Skeletal muscle tissue (tissue), 4 donors: ENCODE data around the gene PAQR5. TPM values are rescaled to one million over a fixed set of nuclear protein-coding genes. Genes with fewer than 3 reads are reported as not detected.

ENCODE experiments used
- H3K27ac ChIP-seq: one replicate; pipeline ENCODE4 v1.7.0; 2013; ENCODE audit warnings: mild to moderate bottlenecking, low read depth, low read length, inconsistent platforms
- H3K27me3 ChIP-seq, 3 donors: one replicate each; pipeline ENCODE4 v1.7.0; 2013; ENCODE audit warnings: low read length in 3 of 3; ENCODE audit not compliant: control insufficient read depth in 3 of 3, insufficient read depth in 3 of 3
- H3K36me3 ChIP-seq, 3 donors: one replicate each; pipeline ENCODE4 v1.7.0; 2013; ENCODE audit warnings: low read length in 3 of 3; ENCODE audit not compliant: control insufficient read depth in 3 of 3, insufficient read depth in 3 of 3
- H3K4me1 ChIP-seq, 3 donors: one replicate each; pipeline ENCODE4 v1.7.0; 2013; ENCODE audit warnings: low read length in 3 of 3, mild to moderate bottlenecking in 3 of 3; ENCODE audit not compliant: control insufficient read depth in 3 of 3, insufficient read depth in 3 of 3
- H3K4me3 ChIP-seq, 3 donors: one replicate each; pipeline ENCODE4 v1.7.0; 2013; ENCODE audit warnings: low read length in 3 of 3
- H3K9ac ChIP-seq, 3 donors: one replicate each; pipeline ENCODE4 v1.7.0; 2013; ENCODE audit warnings: low read length in 3 of 3, mild to moderate bottlenecking in 3 of 3, moderate library complexity in 2 of 3, low read depth in 1 of 3
- H3K9me3 ChIP-seq, 3 donors: one replicate each; pipeline ENCODE4 v1.7.0; 2013; ENCODE audit warnings: low read length in 3 of 3; ENCODE audit not compliant: control insufficient read depth in 3 of 3
- total RNA-seq: library from RNA; depleted of rRNA; stranded (reverse); fragments of >200 nt; gene quantifications from one replicate; pipeline ENCODE4 v1.2.3, GENCODE V29; 2014
- donor health status: Osteomylitis.

PAQR5 gene
- total RNA-seq, 1 donor from 2014 or later = under 0.01 TPM

DNA sequence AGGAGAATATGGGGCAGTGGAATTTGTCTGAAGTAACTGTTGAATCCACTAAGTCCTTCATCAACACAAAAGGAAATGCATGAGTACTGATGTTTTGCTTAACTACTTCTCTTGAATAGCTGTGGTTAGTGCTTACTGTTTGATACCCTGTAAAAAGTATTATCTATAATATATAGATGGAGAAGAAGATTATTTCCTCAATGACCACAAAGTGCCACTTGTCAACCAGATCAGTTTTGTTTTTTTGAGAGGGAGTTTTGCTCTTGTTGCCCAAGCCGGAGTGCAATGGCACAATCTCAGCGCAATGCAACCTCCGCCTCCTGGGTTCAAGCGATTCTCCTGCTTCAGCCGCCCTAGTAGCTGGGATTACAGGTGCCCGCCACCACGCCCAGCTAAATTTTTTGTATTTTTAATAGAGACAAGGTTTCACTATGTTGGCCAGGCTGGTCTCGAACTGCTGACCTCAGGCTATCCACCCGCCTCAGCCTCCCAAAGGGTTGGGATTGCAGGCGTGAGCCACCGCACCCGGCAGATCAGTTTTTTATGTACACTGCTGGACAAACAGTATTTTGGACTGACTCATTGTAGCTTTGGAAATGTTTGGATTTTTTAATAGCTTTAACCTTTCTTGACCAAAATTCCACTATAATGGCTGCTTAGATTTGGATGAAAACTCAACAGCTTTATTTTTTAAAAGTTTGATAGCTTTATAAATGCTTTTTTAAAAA is 152.4 kb downstream of the PAQR5 start:
- no peak overlapping the region for H3K4me3 ChIP-seq
- H3K27me3 ChIP-seq = no peaks in the 10 kb centered on the region
- H3K9me3 ChIP-seq = no peaks in the 10 kb centered on the region
- no peak overlapping the region for H3K9ac ChIP-seq
- peaks cover 8 to 15% (median 12%) of the 10 kb centered on the region in 3 donors for H3K36me3 ChIP-seq
- H3K27ac ChIP-seq = peak overlapping the region; percentile 98
- peaks cover 19 to 32% (median 19%) of the 10 kb centered on the region in 3 donors for H3K4me1 ChIP-seq

DNA sequence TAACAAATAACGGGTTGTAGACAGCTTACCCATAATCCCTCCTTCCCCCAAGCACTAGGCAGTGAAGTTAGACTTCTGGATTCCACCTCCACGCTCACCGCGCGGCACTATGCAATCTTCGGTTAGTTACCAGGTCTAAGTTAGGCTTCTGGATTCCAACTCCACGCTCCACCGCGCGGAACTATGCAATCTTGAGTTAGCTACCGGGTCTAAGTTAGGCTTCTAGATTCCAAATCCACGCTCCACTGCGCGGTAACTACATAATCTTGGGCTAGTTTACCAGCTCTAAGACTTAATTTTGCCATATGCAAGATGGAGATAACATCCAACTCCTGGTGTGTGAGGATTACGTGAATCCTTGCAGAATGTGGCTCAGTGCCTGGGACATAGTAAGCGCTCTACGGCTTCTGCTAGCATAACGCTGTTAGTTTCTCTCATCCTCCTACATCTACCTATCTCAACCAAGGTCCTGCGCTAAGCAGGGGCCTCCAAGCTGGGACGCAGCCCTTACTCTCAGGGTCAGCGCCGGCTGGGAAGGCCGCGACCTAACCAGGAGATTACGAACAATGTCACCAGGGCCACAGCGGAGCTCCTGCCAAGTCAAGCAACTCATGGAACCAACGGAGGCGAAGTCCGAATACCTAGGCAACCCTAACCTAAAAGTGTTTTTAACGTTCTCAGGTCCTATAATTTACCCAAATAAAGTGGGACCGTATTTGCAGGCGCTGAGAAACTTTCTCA is 153.4 kb downstream of the PAQR5 start:
- Histone ChIP-seq H3K27me3 (no peaks in the 10 kb centered on the region), H3K9me3 (no peaks in the 10 kb centered on the region), H3K36me3 (peaks cover 15 to 21% (median 20%) of the 10 kb centered on the region in 3 donors), H3K9ac (peak overlapping the region; percentile 90 to 99 (median 98)), H3K4me1 (peaks cover 19 to 42% (median 25%) of the 10 kb centered on the region in 3 donors), H3K27ac (peak overlapping the region; percentile 98), H3K4me3 (peak overlapping the region; percentile 91 to 97 (median 96))

DNA sequence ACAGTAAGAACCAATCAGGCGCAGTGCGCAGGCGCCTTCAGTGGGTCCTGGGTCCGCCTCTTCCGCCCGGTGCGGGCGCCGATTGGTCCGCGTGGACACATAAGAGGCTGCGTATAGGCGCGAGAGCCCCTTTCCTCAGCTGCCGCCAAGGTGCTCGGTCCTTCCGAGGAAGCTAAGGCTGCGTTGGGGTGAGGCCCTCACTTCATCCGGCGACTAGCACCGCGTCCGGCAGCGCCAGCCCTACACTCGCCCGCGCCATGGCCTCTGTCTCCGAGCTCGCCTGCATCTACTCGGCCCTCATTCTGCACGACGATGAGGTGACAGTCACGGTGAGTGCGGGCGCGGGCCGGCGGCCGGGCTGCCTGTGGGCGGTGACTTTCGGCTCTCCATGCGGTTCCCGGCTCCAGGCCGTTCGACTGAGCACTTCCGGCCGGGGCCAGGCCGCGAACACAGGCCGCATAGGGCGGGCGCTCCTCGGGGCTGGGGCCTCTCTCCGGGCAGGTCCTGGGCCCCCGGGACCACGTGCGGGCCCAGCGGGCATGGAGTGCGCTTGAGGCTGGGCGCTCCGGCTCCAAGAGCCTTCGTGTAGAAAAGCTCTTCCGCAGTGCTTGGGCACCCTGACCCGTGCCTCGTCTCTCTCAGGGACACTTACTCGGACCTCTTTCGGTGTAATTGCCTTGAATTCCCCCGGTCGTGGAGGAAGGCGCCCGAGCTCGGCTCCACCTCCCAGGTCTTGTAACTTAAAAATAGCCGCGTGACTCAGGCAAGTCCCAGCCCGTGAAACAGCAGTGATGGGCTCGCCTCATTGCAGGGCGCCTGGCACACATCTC is 154.2 kb downstream of the PAQR5 start, which contains the start of gene RPLP1:
TSS of gene RPLP1 (plus strand) at position 127 of the 830 bp plus-strand sequence. CDS start at position 258, 131 bp downstream.
- H3K27me3 ChIP-seq = no peaks in the 10 kb centered on the region
- H3K4me1 ChIP-seq = peaks cover 24 to 50% (median 32%) of the 10 kb centered on the region in 3 donors
- no peaks in the 10 kb centered on the region for H3K9me3 ChIP-seq
- H3K36me3 ChIP-seq = peaks cover 18 to 21% (median 20%) of the 10 kb centered on the region in 3 donors
- H3K27ac ChIP-seq = peak within 1 kb of the TSS; percentile 98
- H3K4me3 ChIP-seq = peak within 1 kb of the TSS; percentile 91 to 97 (median 96)
- H3K9ac ChIP-seq = peak within 1 kb of the TSS; percentile 96 to 99 (median 98)

DNA sequence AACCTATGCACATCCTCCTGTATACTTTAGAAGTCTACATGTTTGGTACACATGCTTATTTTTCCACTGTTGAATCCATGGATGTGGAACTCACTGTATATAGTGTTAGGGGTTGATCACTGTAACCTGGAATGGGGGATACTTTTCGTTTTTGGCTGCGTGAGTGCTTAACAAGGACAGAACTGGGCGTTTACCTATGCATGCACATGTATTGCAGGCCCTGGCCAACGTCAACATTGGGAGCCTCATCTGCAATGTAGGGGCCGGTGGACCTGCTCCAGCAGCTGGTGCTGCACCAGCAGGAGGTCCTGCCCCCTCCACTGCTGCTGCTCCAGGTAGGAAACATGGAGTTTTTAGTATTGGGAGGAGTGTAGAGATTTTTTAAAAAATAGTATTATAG is 156.2 kb downstream of the PAQR5 start:
- Histone ChIP-seq H3K4me1 (peaks cover 25 to 51% (median 33%) of the 10 kb centered on the region in 3 donors), H3K4me3 (peak overlapping the region in 2 of 3 donors; percentile 44 to 55), H3K27me3 (no peaks in the 10 kb centered on the region), H3K27ac (no peak overlapping the region), H3K9ac (peak overlapping the region in 1 of 3 donors; percentile 55), H3K36me3 (peaks cover 18 to 21% (median 20%) of the 10 kb centered on the region in 3 donors), H3K9me3 (no peaks in the 10 kb centered on the region)

DNA sequence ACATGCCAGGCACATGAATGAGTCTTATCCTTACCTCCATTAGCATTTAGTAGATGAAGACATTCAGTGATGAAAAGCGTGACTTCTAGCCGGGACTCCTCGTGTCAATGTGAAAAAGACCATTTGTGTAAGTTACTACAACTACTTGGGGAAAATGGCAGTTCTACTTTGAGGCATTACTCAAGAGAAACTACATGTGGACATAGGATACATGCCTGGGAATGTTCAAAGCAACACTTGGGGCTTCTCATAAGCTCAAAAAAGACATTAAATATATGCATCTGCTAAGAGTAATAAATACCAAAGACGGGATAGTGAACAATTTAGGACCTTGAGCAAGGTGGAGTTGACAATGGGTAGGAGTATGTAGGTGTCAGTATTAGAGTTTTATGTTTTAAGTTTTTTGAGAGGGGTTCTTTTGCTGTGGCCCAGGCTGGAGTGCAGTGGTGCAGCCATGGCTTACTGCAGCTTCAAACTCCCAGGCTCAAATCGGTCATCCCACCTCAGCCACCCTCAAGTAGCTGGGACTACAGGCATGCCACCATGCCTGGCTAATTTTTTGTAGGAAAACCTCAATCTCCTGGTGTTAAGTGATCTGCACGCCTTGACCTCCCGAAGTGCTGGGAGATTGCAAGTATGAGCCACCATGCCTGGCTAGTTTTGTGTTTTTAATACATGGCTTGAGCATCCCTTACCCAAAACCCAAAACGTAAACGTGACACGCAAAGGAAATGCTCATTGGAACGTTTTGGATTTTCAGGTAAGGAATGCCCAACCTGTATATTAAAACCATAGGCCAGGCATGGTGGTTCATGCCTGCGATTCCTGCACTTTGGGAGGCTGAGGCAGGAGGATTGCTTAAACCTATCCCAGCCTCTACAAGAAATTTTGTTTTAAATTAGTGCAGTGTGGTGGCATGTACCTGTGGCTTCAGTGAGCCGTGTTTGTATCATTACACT is 157.8 kb downstream of the PAQR5 start:
- Histone ChIP-seq H3K9me3 (no peaks in the 10 kb centered on the region), H3K4me1 (peaks cover 25 to 51% (median 33%) of the 10 kb centered on the region in 3 donors), H3K36me3 (peaks cover 18 to 21% (median 20%) of the 10 kb centered on the region in 3 donors), H3K9ac (peak overlapping the region in 1 of 3 donors; percentile 41), H3K27ac (peak overlapping the region; percentile 82), H3K27me3 (no peaks in the 10 kb centered on the region), H3K4me3 (no peak overlapping the region)

Other genes with a start within 250 kb of the PAQR5 start
- gene GLCE, start 138.3 kb upstream of the PAQR5 start, total RNA-seq = 38.6 TPM
- gene KIF23, start 115.4 kb downstream of the PAQR5 start, total RNA-seq = 13.0 TPM
- 119 TPM for gene RPLP1, start 153.9 kb downstream of the PAQR5 start, total RNA-seq